Neuronal stem cell (in vitro differentiated cells): Measurements from ENCODE around the gene INCA1.

Experiments
- DNase-seq: peaks from one replicate; pipeline ENCODE4 v3.0.0-alpha.2; 2013; ENCODE audit warnings: low spot score
- H2AFZ ChIP-seq: one replicate; pipeline ENCODE4 v1.6.1; 2013; ENCODE audit warnings: mild to moderate bottlenecking, low read length, inconsistent platforms
- H2AK5ac ChIP-seq: 2 replicates; pipeline ENCODE4 v1.6.1; 2013; ENCODE audit warnings: low read depth, mild to moderate bottlenecking, inconsistent platforms, low read length, moderate library complexity, mixed read lengths
- H2BK120ac ChIP-seq: 2 replicates; pipeline ENCODE4 v1.6.1; 2013; ENCODE audit warnings: low read depth, mild to moderate bottlenecking, inconsistent platforms, low read length, moderate library complexity, mixed read lengths
- H2BK12ac ChIP-seq: one replicate; pipeline ENCODE4 v1.6.1; 2013; ENCODE audit warnings: low read length, inconsistent platforms
- H2BK15ac ChIP-seq: 2 replicates; pipeline ENCODE4 v1.6.1; 2013; ENCODE audit warnings: mild to moderate bottlenecking, low read length, inconsistent platforms, mixed read lengths
- H2BK5ac ChIP-seq: one replicate; pipeline ENCODE4 v1.6.1; 2013; ENCODE audit warnings: inconsistent platforms, mild to moderate bottlenecking, low read length, moderate library complexity
- H3K14ac ChIP-seq: one replicate; pipeline ENCODE4 v1.6.1; 2013; ENCODE audit warnings: low read length, inconsistent platforms
- H3K18ac ChIP-seq: 2 replicates; pipeline ENCODE4 v1.6.1; 2013; ENCODE audit warnings: low read length, inconsistent platforms
- H3K23ac ChIP-seq: 2 replicates; pipeline ENCODE4 v1.6.1; 2013; ENCODE audit warnings: low read depth, mild to moderate bottlenecking, mixed read lengths, low read length, inconsistent platforms; ENCODE audit not compliant: poor library complexity
- H3K27ac ChIP-seq: replicated peaks from 3 replicates; pipeline ENCODE4 v1.5.1; 2013; ENCODE audit warnings: low read length, inconsistent platforms
- H3K27me3 ChIP-seq, 3 experiments: 2 replicates each; pipeline ENCODE4 v1.6.1; 2013; ENCODE audit warnings: low read length in 3 of 3, mild to moderate bottlenecking in 2 of 3, inconsistent platforms in 1 of 3, low read depth in 1 of 3, mixed read lengths in 1 of 3, moderate library complexity in 1 of 3; ENCODE audit not compliant: control insufficient read depth in 3 of 3, insufficient read depth in 3 of 3
- H3K36me3 ChIP-seq, 2 donors: replicated peaks in 1 of 2; 2 replicates each; pipeline ENCODE4 v1.6.1; 2013; ENCODE audit warnings: low read length in 2 of 2; ENCODE audit not compliant: control insufficient read depth in 2 of 2, insufficient read depth in 2 of 2
- H3K4ac ChIP-seq: 2 replicates; pipeline ENCODE4 v1.6.1; 2013; ENCODE audit warnings: inconsistent platforms, mild to moderate bottlenecking, low read length, moderate library complexity
- H3K4me1 ChIP-seq, 2 donors: 1 replicate in 1 of 2; 2 replicates in 1 of 2; pipeline ENCODE4 v1.6.1; 2013; ENCODE audit warnings: low read length in 2 of 2, low read depth in 1 of 2; ENCODE audit not compliant: control insufficient read depth in 2 of 2, insufficient read depth in 1 of 2
- H3K4me2 ChIP-seq: one replicate; pipeline ENCODE4 v1.6.1; 2013; ENCODE audit warnings: mild to moderate bottlenecking, low read length, inconsistent platforms; ENCODE audit not compliant: insufficient read depth, poor library complexity, severe bottlenecking
- H3K4me3 ChIP-seq, 2 donors: 2 replicates each; pipeline ENCODE4 v1.5.1; 2013; ENCODE audit warnings: low read length in 2 of 2, mild to moderate bottlenecking in 2 of 2, inconsistent platforms in 1 of 2, moderate library complexity in 1 of 2
- H3K79me1 ChIP-seq: one replicate; pipeline ENCODE4 v1.6.1; 2013; ENCODE audit warnings: low read depth, mild to moderate bottlenecking, inconsistent platforms, low read length, moderate library complexity
- H3K9ac ChIP-seq: one replicate; pipeline ENCODE4 v1.6.1; 2013; ENCODE audit warnings: mild to moderate bottlenecking, low read depth, low read length, inconsistent platforms; ENCODE audit not compliant: poor library complexity
- H3K9me3 ChIP-seq, 2 donors: replicated peaks in 1 of 2; 2 replicates each; pipeline versions ENCODE3 to v1.6.1; 2013; ENCODE audit warnings: low read length in 2 of 2, mild to moderate bottlenecking in 2 of 2, inconsistent platforms in 1 of 2, low read depth in 1 of 2, mixed read lengths in 1 of 2, moderate library complexity in 1 of 2; ENCODE audit not compliant: control insufficient read depth in 2 of 2, insufficient read depth in 1 of 2
- H4K8ac ChIP-seq: one replicate; pipeline ENCODE4 v1.6.1; 2013; ENCODE audit warnings: low read depth, mild to moderate bottlenecking, inconsistent platforms, low read length, moderate library complexity
- H4K91ac ChIP-seq: one replicate; pipeline ENCODE4 v1.6.1; 2013; ENCODE audit warnings: low read length, low read depth, mild to moderate bottlenecking, inconsistent platforms; ENCODE audit not compliant: poor library complexity
- WGBS, 2 donors: extraction: QIAGEN DNeasy Blood & Tissue Kit; methylation state at CpG; one replicate each; pipeline ENCODE4 v1.1.7; 2013; ENCODE audit warnings: missing lambda C conversion rate in 2 of 2, mixed read lengths in 1 of 2; ENCODE audit not compliant: insufficient read length in 2 of 2, insufficient replicate concordance in 1 of 2; ENCODE audit errors: extremely low coverage in 2 of 2; 5-methylcytosine and 5-hydroxymethylcytosine counted together

Gene INCA1

GRCh38 chr17:4999430-5000093, 2.2 kb upstream of the INCA1 start:
- H3K27ac ChIP-seq, result no peak overlapping the region

GRCh38 chr17:4998732-4999429, 1.6 kb upstream of the INCA1 start:
- Histone ChIP-seq H2AFZ (no peak overlapping the region), H3K27ac (no peak overlapping the region), H3K4me3 (peak overlapping the region; percentile 71 to 95), H3K9me3 (no peaks in the 10 kb centered on the region), H3K4me1 (peaks cover 6 to 18% of the 10 kb centered on the region in 2 donors), H4K91ac (no peak overlapping the region), H3K4ac (no peak overlapping the region), H2BK12ac (no peak overlapping the region), H3K9ac (peak overlapping the region; percentile 98), H3K4me2 (peak overlapping the region; percentile 93), H4K8ac (no peak overlapping the region), H3K14ac (peak overlapping the region; percentile 49), H2BK15ac (no peak overlapping the region), H2BK5ac (peak overlapping the region; percentile 93), H3K36me3 (peaks cover 19 to 37% of the 10 kb centered on the region in 2 donors), H3K18ac (peak overlapping the region; percentile 97), H2BK120ac (peak overlapping the region; percentile 81), H3K23ac (peak overlapping the region; percentile 37), H3K27me3 (peaks cover 0 to 14% (median 4%) of the 10 kb centered on the region in 3 experiments), H3K79me1 (peaks cover 9% of the 10 kb centered on the region), H2AK5ac (peak overlapping the region; percentile 53)
- no CpG with 5 or more reads among the region's 14 CpGs for WGBS, 2 donors
- DNase-seq, result no peak

More at GRCh38 chr17:4999430-5000093, 2.2 kb upstream of the INCA1 start:
- no peak overlapping the region for H2BK120ac ChIP-seq
- no peak overlapping the region for H4K8ac ChIP-seq
- no CpG with 5 or more reads among the region's 12 CpGs for WGBS, 2 donors
- no peak overlapping the region for H2BK5ac ChIP-seq
- no peak overlapping the region for H4K91ac ChIP-seq
- no peak overlapping the region for H3K23ac ChIP-seq
- no peak overlapping the region for H2BK12ac ChIP-seq
- H3K4me1 ChIP-seq, result peaks cover 6 to 18% of the 10 kb centered on the region in 2 donors
- peak overlapping the region; percentile 46 for H2AK5ac ChIP-seq
- no peak overlapping the region for H3K14ac ChIP-seq
- H3K9me3 ChIP-seq, result no peaks in the 10 kb centered on the region
- peaks cover 0 to 14% (median 4%) of the 10 kb centered on the region in 3 experiments for H3K27me3 ChIP-seq
- H3K4me3 ChIP-seq, result peak overlapping the region in 1 of 2 donors; percentile 71
- DNase-seq, result no peak
- H3K36me3 ChIP-seq, result peaks cover 26 to 43% of the 10 kb centered on the region in 2 donors
- no peak overlapping the region for H3K4me2 ChIP-seq
- no peak overlapping the region for H3K9ac ChIP-seq
- H3K79me1 ChIP-seq, result peaks cover 9% of the 10 kb centered on the region
- no peak overlapping the region for H3K18ac ChIP-seq
- peak overlapping the region; percentile 27 for H2BK15ac ChIP-seq
- H3K4ac ChIP-seq, result no peak overlapping the region
- no peak overlapping the region for H2AFZ ChIP-seq

- H2AK5ac ChIP-seq, result peak overlapping the region; percentile 53
- WGBS, 2 donors, result no CpG with 5 or more reads among the region's 55 CpGs
- peak overlapping the region; percentile 97 for H3K18ac ChIP-seq
- H3K27me3 ChIP-seq, result peaks cover 0 to 14% (median 4%) of the 10 kb centered on the region in 3 experiments
- no peak overlapping the region for H4K91ac ChIP-seq
- H3K14ac ChIP-seq, result peak overlapping the region; percentile 49
- H2AFZ ChIP-seq, result peak overlapping the region; percentile 97
- peak overlapping the region; percentile 41 for H2BK12ac ChIP-seq
- peaks cover 9% of the 10 kb centered on the region for H3K79me1 ChIP-seq
- DNase-seq, result peak; percentile 67
- H3K4me1 ChIP-seq, result peaks cover 6 to 18% of the 10 kb centered on the region in 2 donors
- H2BK15ac ChIP-seq, result peak overlapping the region; percentile 85
- peak overlapping the region; percentile 98 for H3K9ac ChIP-seq
- peaks cover 13 to 30% of the 10 kb centered on the region in 2 donors for H3K36me3 ChIP-seq
- peak overlapping the region; percentile 93 for H3K4me2 ChIP-seq
- H3K4ac ChIP-seq, result no peak overlapping the region
- no peak overlapping the region for H3K27ac ChIP-seq
- peak overlapping the region; percentile 37 for H3K23ac ChIP-seq
- H4K8ac ChIP-seq, result peak overlapping the region; percentile 43
- peak overlapping the region; percentile 71 to 95 for H3K4me3 ChIP-seq
- H3K9me3 ChIP-seq, result no peaks in the 10 kb centered on the region
- peak overlapping the region; percentile 81 for H2BK120ac ChIP-seq
- peak overlapping the region; percentile 93 for H2BK5ac ChIP-seq
Observed at GRCh38 chr17:4998027-4998731, 857 bp upstream of the INCA1 start.
